ENCODE data around the gene MASP1.

Gene MASP1

DNA sequence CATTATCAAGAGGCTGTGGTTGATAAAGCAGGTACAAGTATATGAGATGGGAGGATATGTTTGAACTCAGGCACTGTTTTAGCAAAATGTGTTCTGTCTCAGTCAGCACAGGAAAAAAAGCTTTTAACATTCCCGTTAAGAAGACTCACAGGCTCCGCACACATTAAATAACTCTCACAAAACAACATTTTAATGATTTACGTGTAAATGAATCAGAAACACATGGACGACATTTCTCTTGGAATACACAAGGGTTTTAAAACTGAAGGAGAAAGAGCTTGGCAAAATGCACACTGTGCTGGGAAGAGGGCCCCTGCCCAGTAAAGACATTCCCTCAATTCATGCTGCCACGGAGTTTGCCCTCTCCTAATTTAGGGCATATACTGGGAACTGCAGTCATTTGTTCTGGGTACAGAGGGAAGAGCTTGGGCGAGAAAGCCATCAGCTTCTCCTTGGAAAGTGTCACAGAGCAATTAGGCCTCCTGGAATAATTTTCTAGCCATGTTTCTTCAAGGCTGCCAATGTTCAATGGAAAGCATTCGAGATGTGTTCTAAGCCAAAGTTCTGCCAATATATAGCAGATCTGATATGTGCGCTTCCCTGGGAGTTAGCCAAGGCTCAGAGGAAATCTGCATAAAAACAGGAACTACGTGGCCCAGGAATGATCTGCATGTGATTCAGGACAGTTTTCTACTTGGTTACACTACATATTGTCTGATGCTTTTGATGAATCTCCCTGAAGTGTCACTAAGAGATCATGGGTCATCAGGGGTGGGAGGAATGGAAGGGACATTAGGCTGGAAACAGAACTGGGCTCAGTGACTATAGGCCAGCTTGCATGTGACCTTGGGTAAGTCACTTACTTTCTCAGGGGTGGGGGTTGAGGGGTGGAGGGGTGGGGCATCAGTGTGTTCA is 2.2 kb upstream of the MASP1 start:
- no peak for DNase-seq

DNA sequence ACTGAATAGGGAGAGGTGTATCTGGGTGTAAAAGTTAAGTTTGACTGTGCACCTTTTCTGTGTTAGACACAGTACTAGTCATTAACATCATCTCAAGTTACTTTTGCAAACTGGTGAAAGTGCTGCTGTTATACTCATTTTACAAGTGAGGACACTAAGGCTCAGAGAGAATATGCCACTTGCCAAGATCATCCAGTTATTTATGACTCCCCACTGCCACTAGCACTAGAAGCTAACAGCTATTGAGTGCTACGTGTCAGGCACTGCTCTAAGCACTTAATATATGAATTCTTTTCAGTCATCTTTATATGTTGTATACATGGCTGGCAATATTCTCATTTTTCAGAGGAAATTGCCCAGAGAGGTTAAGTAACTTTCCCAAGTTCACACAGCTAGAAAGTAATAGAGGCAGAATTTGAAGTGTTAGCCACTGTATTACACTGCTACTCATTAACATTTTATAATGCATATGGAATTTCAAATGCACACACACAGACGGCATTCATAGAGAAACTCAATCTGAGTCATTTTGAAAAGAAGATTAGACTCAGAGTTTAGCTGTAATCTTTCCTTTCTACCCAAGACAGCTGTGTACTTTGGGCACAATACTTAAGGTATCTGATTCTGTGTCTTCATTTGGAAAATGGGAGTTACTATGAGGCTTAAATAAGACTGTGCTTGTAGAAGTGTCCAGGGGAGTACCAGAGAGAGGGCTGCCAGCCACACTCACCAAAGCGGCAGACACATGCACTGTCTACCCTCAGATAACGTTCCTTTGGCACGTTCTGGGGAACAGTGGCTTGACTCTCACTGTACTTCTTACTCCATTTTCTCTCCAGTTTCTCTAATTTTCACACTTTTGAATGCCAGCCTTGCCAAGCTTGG is 1.3 kb upstream of the MASP1 start:
- no peak for DNase-seq

DNA sequence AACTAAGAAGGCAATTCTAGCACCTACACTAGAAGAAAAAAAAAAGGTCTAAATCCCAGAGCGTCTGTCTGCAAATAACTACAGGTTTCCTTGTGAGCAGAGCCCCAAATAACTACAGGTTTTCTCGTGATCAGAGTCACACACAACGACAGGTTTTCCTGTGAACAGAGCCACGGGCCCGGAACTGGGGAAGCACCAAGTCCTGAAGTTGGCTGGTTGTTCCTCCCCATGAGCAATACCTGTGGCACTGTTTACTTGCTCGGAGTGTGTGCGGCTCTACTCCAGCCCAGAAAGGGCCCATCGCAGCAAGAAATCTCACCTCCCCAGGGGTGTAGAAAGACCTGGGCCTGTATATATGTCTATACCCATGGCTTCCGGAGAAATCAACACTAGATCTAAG is 644 bp upstream of the MASP1 start:
- no peak for DNase-seq

DNA sequence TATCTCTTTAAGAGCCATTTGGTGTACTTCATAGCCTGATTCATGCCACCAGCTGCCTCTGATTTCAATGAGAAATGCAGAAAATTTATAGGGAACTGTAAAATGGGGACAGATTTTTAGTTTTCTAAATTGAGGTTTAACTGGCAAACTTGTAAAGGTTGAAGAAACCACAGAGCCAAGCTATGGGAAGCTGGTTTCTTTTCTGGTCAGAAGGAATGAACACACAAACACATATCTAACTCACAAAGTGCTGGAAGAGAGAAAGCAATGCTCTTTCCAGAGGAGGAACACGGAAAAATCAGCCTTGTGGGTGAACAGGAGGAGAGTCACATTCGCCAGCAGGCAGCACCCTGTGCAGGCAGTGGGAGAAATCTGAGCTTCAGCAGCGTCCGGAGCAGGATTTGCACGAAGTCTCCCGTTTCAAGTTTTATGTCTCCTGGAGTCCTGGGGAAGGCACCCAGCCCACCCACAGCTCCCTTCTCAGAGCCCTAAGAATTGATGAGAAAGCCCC is 481 bp downstream of the MASP1 start:
- no peak for DNase-seq

DNA sequence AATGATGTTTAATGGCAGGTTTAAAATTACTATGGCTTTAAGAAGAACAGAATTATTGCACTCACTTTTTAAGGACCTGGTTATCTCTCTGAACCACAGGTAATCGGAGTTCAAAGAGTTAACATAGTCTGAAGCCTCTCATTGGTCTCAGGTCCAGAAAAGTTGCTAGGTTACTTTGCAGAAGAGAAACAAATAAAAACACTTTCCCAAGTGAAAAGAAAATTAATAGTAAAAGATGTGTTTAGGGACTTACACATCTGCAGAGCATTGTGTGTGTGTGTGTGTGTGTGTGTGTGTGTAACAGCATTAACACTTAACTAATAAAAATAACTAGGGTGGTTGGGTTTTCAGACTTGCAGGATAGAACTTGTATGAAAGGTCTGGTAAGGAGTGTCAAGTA is 1.0 kb downstream of the MASP1 start:
- no peak for DNase-seq

DNA sequence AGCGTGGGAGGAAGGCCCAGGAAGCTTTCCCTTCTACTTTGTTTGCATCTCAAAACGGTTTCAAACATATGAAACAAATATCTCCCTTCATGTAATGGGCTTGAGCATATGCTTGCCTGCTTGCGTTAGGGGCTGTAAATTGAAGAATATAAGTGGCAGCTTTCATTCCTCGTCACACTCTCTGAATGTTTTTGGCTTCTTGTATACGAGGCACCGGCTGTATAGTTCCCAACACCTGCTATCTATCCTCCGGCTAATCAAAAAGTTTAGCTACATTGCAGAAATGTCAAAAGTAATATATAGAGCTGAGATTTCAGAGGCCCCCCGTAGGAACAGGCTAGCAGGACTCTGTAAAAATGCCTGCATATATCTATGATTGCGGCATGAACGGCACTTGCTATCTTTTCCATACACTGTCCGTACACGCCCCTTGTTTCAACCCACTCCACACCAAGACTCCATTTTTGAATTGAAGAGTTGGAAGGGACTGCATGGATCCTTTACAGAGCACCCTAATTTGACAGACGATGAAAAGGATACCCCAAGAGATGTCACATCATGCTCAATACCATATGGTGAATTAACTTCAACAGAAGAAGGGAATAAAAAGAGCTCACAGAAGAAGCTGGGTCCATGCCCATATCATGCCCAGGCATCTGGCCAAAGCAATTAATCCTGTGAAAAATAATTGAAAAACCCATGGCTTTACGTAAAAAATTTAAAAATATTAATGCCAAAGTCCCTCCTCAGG is 2.5 kb downstream of the MASP1 start:
- DNase-seq, result no peak

DNA sequence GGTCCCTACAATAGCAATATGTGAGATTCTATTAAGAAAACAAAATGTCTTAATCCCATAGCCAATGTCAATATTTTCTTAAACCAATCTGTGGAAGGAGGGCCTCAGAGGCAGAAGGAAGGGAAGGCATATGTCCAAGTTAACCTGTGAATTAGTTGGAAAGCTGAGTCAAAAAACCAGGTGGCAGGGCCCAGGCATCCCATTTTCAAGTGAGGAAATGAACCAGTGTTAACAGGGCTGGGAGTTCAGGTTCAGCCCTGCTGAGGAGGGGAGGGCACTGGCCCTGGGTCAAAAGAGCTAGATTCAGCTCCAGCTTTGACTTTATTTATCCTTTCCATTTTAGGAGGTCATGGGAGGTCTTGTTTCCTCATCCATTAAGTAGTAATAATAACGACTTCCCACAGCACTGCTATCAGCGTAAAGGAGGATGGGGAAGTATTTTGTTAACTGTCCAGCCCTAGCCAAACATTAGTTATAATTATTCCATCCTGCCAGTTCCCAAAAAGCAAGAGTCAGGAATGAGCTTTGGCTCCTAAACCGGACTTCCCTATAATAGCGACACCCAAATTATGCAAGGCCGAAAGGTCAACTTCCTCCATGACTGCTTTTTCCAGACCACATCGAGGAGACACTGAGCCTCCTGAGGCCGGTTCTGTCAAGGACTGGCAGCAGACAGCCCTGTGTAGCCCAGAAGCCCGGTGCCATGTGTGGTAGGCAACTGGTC is 3.2 kb downstream of the MASP1 start:
- DNase-seq, result no peak

DNA sequence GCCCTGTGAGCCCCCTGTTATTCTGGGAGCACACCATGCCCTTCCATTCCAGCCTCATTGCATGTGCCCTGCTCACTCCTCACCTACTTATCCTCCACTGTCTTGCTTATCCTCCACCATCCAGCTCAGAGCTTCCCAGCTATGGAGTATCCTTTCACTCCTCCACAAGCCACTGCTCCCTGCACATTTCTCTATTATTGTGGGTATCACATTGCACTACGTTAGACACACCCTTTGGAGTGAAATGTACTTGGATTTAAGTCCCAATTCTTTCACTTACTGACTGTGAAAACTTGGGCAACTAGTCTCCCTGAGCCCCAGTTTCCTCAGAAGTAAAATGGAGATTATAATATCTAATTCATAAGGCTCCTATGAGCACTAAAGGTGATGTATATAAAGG is 4.3 kb downstream of the MASP1 start:
- DNase-seq, result no peak

DNA sequence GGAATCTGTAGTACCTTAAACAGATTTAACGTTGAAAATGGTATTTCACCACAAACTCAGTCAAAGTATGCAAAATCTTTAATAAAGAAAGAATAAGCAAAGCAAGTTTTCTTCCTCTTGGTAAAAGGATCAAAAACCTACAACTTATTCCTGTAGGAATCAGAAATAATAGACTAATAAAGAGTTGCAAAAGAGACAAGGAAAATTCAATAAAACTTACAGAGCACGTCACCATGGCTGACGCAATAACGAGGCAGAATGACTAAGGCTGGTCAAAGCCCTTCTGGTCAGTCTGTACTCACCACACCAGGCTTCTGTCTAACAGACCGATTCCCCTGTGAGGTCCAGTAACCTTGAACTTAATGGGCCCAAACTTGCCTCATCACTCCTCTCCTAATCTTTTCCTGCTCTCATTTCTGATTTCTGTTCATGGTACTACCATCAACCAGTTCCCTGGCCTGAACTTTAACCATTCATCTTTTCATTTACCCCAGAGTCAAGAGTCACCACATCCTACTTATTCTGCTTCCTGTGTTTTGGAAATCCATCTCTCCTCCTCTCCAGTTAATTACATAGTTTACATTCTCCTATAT is 5.0 kb downstream of the MASP1 start:
- no peak for DNase-seq

DNA sequence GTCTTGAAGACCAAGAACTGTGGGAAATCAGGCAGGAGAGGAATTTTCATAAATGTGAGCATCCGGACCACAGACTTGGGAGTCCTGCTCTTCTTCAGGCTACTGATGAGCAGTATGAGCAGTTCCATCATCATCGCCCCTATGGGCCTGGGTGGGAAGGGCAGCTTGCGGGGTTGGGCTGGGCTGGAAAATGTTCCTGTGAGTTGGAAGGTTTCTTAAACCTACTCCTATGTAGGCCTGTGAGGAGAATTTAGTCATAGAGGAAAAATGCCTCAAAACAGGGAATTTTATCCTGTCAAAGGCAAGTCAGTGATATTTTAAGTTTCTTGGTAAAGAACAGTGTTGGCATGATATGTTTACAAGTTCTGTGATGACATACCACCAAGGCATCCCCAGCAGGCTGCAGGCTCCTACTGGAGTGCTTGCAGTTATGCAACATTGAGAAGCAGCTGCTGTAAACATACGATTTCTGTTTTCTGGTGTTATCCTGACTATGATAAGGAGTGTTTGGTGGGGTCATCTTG is 10.3 kb downstream of the MASP1 start:
- DNase-seq, result no peak

DNA sequence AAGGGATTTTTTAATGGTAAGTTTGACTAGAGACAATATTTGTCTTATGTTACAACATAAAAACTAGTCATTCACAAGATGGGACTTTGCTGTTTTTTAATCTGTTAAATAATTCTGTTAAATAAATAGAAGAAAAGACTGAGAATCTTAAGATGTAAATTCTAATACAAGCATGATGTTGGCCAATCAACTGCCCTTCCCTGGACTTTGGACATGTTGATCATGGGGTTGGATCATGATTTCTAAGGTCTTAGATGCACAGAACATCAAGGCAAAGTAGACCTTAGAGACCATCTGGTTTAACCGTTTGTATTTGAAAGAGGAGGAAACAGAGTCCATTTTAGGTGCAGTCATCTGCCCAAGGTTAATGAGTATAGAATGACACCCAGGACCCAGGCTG is 10.9 kb downstream of the MASP1 start:
- DNase-seq, result no peak

DNA sequence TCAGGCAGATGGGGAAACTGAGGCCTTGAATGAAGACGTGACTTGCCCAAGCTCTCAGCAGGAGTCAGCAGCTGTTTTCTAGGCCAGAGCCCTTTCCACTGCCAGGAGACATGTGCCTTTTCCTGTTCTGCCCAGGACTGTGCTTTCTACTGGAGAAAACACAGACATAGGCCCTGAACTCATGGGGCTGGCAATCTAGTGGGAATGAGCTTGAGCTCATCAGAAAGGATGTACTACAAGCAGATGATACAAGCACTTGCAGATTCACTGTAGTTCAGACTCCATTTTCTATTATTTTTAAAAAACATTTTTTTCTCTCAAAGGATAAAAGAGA is 14.4 kb downstream of the MASP1 start:
- no peak for DNase-seq

DNA sequence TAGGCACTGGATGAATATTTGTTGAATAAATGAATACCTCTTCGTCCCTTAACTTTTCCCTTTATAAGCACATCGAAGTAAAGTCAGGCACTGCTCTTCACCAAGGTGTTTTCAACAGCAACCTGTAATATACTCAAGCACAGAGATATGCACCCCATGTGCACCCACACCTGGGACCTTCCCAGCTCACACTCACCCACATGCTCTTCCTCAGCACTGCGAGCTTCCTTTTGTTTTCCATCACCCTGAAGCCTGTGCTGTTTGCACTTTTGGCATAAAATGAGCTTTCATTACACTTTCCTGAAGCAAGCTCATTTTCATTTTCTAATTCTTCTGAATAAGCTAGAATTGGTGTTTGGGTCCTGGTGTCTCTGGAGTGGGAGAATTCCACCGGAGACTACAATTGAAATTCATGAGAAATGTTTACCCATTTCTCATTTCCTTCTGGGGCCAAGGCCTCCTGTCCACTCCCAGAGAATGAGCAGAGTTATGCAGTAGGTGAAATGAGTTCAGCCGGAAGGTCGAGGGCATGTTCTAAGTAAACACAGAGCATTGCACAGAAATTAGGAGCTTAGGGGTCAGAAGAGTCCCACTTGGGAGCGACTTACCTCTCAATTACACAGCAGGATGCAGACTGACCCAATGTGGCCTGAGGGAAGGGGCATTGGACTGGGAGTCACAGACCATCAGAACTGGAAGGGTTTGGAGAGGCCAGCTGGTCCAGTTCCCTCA is 15.0 kb downstream of the MASP1 start:
- DNase-seq, result no peak

DNA sequence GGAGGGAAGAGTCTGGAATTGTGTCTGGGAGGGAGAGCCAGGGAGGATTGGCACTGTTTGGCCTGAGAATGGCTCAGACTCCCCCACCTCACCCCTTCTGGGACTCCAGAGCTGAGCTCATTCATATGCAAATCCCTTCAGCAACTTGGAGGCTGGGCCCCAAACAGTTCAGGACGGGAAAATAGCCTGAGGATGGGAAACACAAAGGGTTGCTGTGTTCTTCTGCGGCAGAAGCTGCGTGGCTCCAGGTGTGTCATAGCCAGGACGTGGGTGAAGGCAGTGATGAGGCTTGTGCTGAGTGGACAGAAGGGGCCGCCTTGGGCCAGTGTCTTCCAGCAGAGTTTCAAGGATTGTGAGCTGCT is 16.6 kb downstream of the MASP1 start:
- no peak for DNase-seq

DNA sequence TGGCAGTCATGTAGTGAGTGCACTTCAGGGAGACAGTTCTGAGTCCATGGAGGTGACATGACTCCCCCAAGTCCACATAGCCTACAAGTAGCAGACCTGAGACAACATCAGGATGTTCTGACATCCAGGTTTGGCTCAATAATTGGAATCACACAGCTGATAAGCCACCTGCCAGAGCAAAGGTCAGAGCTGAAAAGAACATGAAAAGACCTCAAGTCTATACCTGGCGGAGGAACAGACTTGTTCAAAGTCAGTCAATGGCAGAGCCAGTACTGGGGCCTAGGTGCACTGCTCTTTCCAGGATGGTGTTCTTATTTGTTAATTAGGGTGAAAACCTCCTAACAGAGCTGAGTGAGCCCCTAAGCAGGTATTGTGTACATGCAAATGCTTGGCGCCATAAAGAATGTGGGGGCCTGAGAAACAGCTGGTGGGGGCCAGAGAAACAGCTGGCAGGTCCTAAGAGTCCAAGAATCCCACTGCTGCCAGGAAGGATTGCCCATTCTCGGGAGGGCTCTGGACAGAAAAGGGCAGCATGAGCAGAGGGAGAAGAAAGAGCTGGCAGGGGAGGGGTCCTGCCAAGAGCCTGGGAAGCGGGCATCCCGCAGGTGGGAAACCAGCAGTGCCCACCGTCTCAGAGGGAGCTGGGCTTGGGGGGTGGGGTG is 17.1 kb downstream of the MASP1 start:
- no peak for DNase-seq

DNA sequence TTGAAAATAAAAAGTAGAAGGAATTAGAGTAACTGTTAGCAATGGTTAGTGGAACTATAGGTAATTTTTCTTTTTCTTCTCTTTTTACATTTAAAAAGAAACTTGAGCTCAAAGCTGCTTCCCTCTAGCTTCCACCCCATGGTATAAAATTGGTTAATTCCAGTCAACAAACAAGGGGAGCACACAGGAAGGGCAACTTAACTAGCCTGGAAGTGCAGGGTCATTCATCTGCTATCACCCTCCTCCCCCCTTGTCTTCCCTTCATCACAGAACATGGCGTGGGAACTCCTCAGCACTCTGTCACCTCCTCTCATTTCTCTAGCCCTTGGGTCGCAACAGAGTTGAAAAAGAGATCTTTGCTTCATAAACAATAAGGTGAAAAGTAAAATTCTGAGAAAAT is 20.0 kb downstream of the MASP1 start:
- no peak for DNase-seq

DNA sequence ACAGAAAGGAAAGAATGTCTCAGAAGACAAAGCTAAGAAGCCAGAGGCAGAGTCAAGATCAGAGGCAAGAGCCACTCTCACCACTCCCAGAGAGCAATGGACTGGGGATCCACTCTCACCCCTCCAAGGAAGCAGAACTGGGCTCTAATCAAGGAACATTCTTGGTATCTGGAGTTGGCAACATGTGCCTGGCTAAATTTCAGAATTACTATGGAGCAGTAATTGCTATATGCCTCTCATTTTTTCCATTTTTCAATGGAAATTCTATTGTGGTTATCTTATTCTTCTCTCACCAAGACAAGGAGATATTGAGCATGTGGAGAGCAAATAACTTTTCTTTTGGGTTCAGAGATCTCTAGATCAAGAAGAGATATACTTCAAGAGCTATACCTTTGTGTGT is 22.1 kb downstream of the MASP1 start:
- no peak for DNase-seq

DNA sequence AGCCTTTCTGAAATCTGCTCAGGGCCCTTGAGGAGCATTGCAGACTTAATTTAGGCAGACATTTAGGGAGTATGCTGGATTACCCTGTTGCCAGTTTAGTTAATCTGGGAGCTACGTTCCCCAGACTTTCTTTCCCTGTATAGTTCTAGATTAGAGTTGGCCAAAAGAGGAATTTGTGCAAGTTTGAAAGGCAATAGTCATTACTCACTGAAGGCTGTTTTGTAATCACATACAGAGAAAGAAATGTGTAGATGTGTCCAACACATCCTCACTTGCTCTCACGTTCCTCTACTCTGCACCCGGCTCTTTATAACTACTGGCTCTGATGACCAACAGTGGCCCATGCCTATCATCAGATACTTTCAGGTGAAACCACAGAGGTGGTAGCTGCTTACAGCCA is 24.2 kb downstream of the MASP1 start:
- DNase-seq, result no peak

DNA sequence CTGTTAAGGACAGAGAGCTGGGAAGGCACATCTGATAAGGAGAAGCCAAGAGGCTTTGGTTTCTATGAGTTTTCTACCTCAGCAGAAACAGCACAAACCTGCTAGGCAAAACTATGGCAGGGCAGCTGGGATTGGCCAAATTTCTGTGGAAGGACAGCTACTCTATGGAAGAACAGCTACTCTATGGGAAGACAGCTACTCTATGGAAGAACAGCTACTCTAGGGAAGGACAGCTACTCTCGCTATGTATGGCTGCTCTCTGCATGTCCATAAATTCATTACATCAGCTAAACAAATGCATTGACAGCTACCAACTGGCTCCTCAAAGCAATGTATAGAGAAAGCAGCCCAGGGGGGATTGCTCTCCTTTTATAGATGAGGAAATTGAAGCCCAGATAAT is 24.8 kb downstream of the MASP1 start:
- DNase-seq, result no peak

DNA sequence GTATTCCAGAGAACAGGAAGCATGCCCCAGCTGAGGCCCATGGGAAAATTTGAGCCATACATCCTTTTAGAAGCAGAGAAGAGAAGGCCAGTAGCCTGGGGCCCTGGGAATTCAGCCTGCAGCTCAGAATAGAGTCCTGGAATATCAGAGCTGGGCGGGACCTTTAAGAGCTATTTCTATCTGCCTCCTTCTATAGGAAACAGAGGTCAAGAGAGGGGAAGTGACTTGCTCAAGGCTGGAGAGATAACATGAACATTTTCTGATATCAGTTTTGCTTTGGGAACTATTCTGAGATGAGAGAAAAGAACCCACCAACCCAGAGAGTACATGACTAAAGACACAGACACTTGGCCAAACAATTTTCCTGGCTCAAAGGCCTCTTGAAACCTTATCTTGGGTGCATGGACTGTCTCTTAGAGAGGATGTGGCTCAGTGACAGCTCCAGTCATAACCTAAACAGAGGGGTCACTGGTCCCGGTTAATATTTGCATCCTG is 26.0 kb downstream of the MASP1 start:
- DNase-seq, result no peak

Measured in central memory CD4-positive, alpha-beta T cell (primary cell).